Calu3 (cell line): ENCODE measurements around the gene PEAK3. TPM values are rescaled to one million over a fixed set of nuclear protein-coding genes. Genes with fewer than 3 reads are reported as not detected.

ENCODE experiments used
- BruUV-seq: library from RNA; stranded (reverse); fragments of 400-500 nt; replicated peaks from 2 replicates; lab custom pipeline; 2021; lab: Mats Ljungman, UMichigan
- CTCF ChIA-PET: fragments of 300-600 bp; sonication (Branson Sonifier 250); formaldehyde crosslinking; loops from one replicate; lab custom pipeline; 2022; ENCODE audit warnings: antibody characterized with exemption; lab: Charles Lee
- DNase-seq: peaks from one replicate; pipeline ENCODE4 v3.0.0; 2022
- H3K27ac Mint-ChIP-seq: one replicate; pipeline ENCODE4 v1.8.0; 2022; ENCODE audit warnings: mixed read lengths; ENCODE audit not compliant: unreplicated experiment
- H3K27me3 Mint-ChIP-seq: one replicate; pipeline ENCODE4 v1.8.0; 2022; ENCODE audit warnings: mixed read lengths; ENCODE audit not compliant: unreplicated experiment
- H3K36me3 Mint-ChIP-seq: one replicate; pipeline ENCODE4 v1.8.0; 2022; ENCODE audit warnings: mild to moderate bottlenecking, moderate library complexity, mixed read lengths; ENCODE audit not compliant: insufficient read depth, unreplicated experiment
- H3K4me1 Mint-ChIP-seq: one replicate; pipeline ENCODE4 v1.8.0; 2022; ENCODE audit warnings: mild to moderate bottlenecking, low read depth, mixed read lengths; ENCODE audit not compliant: unreplicated experiment
- H3K4me3 Mint-ChIP-seq: one replicate; pipeline ENCODE4 v1.8.0; 2022; ENCODE audit warnings: mild to moderate bottlenecking, low read depth, moderate library complexity, mixed read lengths; ENCODE audit not compliant: unreplicated experiment
- H3K9me3 Mint-ChIP-seq: one replicate; pipeline ENCODE4 v1.8.0; 2022; ENCODE audit warnings: low read depth, mixed read lengths; ENCODE audit not compliant: unreplicated experiment
- CTCF ChIP-seq: fragments of 200-600 bp; IDR thresholded peaks from one replicate; pipeline ENCODE4 v1.8.0; 2022; ENCODE audit warnings: antibody characterized with exemption; ENCODE audit not compliant: unreplicated experiment
- intact Hi-C: fragments of 100-400 bp; cut with micrococcal nuclease; formaldehyde crosslinking; loops from one replicate; pipeline ENCODE4 v1.10.0; 2022; ENCODE audit not compliant: unreplicated experiment
- total RNA-seq: library from RNA; stranded (reverse); gene quantifications from 2 replicates; pipeline ENCODE4 v1.2.3, GENCODE V29; 2022

Gene PEAK3
- total RNA-seq, 1 experiment from 2014 or later, result not detected

GRCh38 chr19:2268480-2268830 lies 13.5 kb downstream of the PEAK3 start:
- CTCF ChIA-PET, result no interaction called here
- no peak for DNase-seq
- intact Hi-C loops, result no loop called here
- BruUV-seq, result no TSS peak
- peak overlapping the region; percentile 95 for H3K4me3 Mint-ChIP-seq
- no peaks in the 10 kb centered on the region for H3K9me3 Mint-ChIP-seq
- H3K27me3 Mint-ChIP-seq, result no peaks in the 10 kb centered on the region
- no peak overlapping the region for H3K27ac Mint-ChIP-seq
- no peak for TF ChIP-seq CTCF
- H3K36me3 Mint-ChIP-seq, result peaks cover 62% of the 10 kb centered on the region
- H3K4me1 Mint-ChIP-seq, result peaks cover 15% of the 10 kb centered on the region

- CTCF ChIA-PET, result interaction anchor here (0.6 kb wide), 1 partner anchor 171 kb away, joined by 4 read pairs; no protein-coding TSS in a partner anchor
- Mint-ChIP-seq H3K4me3 (no peak overlapping the region), H3K27ac (peak overlapping the region; percentile 58), H3K36me3 (peaks cover 41% of the 10 kb centered on the region), H3K27me3 (no peaks in the 10 kb centered on the region), H3K4me1 (peaks cover 8% of the 10 kb centered on the region), H3K9me3 (no peaks in the 10 kb centered on the region)
- intact Hi-C loops, result no loop called here
- BruUV-seq, result no TSS peak
- TF ChIP-seq CTCF, result no peak
- DNase-seq, result peak; percentile 63
These were observed 15.6 kb downstream of the PEAK3 start for GRCh38 chr19:2266183-2266993.

GRCh38 chr19:2261438-2262172 lies 20.4 kb downstream of the PEAK3 start:
- DNase-seq, result no peak
- no TSS peak for BruUV-seq
- intact Hi-C loops, result no loop called here
- H3K27me3 Mint-ChIP-seq, result no peaks in the 10 kb centered on the region
- H3K4me1 Mint-ChIP-seq, result peaks cover 3% of the 10 kb centered on the region
- no peak overlapping the region for H3K27ac Mint-ChIP-seq
- no peaks in the 10 kb centered on the region for H3K9me3 Mint-ChIP-seq
- peaks cover 4% of the 10 kb centered on the region for H3K36me3 Mint-ChIP-seq
- TF ChIP-seq CTCF, result peak; percentile 53
- H3K4me3 Mint-ChIP-seq, result no peak overlapping the region
- CTCF ChIA-PET, result interaction anchor here (0.6 to 1.4 kb wide), 2 partner anchors 11 to 26 kb away, joined by 3 to 4 read pairs; no protein-coding TSS in a partner anchor

GRCh38 chr19:2260341-2260805 lies 21.6 kb downstream of the PEAK3 start:
- no peak overlapping the region for H3K27ac Mint-ChIP-seq
- H3K4me1 Mint-ChIP-seq, result no peaks in the 10 kb centered on the region
- no peak for TF ChIP-seq CTCF
- H3K4me3 Mint-ChIP-seq, result no peak overlapping the region
- H3K36me3 Mint-ChIP-seq, result no peaks in the 10 kb centered on the region
- DNase-seq, result no peak
- no peaks in the 10 kb centered on the region for H3K9me3 Mint-ChIP-seq
- intact Hi-C loops, result no loop called here
- CTCF ChIA-PET, result no interaction called here
- BruUV-seq, result no TSS peak
- H3K27me3 Mint-ChIP-seq, result no peaks in the 10 kb centered on the region
